HG03460 (cell line): Measurements from ENCODE around the gene LRBA.
"Not testable (repeated sequence)": the region's sequence is repeated elsewhere in the genome, so short reads cannot be mapped to it uniquely, and the experiment has no call there.

ENCODE experiments used
- ATAC-seq: cut with Tn5 transposase; IDR thresholded peaks from one replicate; pipeline ENCODE4 v1.9.1; 2021; ENCODE audit not compliant: unreplicated experiment

Gene LRBA

DNA sequence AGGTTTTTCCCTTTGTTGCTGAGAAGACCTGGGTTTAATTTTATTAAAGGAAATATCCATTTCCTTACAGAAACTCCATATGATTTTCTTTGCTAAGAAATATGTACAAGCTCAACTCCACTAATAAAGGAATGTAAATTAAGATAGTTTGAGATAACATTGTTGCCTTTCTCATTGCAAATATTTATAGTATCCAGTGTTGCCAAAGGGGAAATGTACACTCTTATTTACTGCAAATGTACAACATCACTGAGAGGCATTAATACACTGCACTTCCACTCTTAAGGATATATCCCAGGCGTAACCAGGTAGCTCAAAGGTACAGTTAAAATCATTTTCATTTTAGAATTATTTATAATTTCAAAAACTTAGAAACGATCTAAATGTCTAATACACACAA is 7.5 kb upstream of the LRBA start:
- ATAC-seq = no peak

DNA sequence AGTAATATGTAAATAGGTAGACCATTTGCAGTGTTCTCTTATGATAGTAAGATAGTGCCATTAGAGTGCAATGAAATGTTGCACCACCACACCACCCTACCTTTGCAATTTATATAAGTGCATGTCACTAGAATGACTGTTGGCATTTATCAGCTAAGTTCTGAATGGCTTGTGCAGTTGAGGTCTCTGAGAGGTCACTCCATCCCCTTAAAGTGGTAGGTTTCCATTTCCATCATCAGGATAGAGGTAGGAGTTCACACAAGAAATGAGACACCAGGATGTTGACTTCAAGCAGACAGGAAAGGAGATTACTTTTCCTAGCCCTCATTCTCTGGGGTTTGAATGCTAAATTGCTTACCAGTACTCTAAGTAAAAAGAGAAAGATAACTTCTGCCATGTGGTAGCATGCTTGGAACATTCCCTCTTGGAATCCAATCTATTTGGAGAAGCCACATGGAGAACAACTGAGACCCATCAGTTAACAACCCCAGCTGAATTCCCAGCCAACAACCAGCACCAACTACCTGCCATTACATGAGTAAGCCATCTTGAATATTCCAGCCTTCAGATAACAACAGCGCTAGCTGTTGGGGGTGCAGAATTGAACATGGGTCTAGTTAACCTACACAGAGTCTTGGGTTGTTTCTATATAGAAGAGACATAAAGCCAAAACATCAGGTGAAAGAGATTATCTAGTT is 6.7 kb upstream of the LRBA start:
- no peak for ATAC-seq

DNA sequence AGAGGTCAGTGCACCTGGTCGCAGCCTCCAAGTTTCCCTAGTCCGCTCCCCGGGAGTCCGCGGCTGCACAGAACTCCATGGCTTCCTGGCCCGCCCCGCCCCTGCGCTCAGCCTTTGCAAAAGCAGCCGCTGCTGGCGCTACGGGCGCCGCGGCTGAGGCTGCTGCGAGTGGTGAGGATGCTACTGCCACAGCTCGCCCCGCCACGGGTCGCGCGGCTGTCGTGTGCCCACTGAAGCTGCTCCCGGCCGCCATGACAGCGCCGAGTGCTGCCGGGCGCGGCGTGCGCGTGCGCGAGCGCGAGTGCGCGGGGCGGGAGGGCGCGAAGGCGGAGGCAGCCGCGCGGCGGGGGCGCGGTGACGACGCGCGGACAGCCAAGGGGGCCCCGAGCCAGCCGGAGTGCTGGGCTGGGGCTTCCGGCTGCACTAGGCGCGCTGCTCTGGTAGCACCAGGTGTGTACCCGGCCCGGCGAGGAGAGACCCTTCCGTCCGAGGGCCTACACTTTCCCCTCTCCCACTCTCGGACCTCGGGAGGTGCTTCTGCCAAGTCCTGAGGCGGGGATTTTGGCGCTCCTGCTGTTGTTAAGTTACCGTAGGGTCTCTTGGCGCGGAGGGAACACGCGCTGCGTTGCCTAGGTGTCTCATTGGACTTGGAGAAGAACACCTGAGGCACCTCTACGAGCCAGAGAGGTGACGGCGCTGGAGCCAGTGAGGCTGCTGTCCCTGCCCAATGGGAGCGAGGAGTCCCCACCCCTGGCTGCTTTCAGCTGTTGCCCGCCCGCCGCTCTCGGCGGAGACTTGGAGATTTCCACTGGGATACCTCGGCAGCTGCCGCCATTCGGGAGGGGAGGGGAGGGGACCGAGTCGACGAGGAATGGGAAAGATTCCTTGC is 619 bp upstream of the LRBA start:
- ATAC-seq = peak; percentile 69

DNA sequence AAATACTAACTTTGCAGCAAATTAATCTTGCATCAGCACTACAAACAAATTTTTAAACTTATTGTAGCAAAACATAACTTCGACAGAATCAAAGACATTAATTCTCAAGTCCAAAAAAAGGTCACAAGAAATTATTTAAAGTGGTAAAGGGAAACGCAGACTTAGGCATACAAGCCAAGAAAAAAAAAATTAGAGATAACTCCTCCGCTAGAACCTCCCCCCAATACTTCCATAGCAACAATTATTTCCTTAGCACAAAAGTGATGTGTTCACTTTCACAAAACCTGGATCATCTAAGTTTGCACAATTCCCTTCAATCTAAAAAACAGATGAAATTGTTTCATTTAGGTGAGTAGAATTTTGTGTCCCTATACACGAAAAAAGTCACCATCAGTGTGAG is 1.1 kb downstream of the LRBA start:
- ATAC-seq = no peak

DNA sequence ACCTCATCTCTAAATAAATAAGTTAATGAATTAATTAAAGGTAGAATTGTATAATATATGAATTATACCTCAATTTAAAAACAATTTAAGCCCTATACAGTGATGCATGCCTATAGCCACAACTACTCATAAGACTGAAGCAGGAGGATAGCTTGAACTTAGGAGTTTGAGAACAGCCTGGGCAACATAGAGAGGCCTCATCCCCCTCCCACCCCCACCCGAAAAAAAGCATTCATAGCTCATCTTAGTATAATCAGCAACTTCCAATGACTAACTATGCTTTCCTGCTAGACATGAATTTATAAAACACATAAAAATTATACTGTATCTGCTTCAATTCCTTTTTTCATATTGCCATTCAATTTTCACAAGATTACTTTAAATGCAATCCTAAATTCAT is 1.6 kb downstream of the LRBA start:
- ATAC-seq = no peak

DNA sequence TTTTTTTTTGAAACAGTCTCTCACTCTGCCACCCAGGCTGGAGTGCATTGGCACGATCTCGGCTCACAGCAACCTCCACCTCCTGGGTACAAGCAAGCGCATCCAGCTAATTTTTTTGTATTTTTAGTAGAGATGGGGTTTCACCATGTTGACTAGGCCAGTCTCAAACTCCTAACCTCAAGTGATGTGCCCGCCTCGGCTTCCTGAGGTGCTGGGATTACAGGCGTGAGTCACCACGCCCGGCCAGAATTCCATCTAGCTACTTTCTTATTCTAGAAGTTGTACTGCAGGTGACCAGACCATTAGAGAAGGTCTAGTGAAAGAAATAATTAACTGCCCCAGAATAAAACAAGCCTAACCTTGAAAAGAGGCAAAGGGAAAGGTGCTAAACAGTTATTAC is 2.3 kb downstream of the LRBA start:
- no peak for ATAC-seq

DNA sequence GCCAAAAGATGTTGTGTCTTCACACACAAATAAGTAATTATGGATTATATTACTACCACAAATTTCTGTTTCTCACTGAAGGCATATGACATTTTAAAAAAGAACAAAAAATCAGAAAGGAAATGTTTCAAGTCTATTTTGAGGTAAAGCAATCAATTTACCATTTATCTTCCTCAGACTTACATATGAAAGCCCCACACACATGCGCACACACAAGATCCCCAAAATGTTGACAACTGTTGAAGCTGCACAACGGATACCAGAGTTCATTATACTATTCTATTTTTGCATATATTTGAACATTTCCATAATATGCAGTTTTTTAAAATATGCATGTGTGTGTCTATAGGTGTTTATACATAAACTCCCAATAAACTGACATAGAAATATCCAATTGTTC is 2.7 kb downstream of the LRBA start:
- no peak for ATAC-seq

DNA sequence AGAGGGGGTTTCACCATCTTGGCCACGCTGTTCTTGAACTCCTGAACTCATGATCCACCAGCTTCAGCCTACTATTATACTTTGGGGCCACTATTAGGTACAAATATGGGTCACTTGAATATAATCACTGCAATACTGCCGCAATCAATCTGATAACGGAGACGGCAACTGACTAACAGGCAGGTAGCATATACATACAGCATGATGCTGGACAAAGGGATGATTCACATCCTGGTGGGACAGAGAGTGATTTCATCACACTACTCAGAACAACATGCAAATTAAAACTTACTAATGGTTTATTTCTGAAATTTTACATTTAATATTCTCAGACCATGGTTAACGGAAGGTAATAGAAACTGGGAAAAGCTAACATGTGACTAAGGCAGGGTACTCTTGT is 10.9 kb downstream of the LRBA start:
- ATAC-seq = no peak

DNA sequence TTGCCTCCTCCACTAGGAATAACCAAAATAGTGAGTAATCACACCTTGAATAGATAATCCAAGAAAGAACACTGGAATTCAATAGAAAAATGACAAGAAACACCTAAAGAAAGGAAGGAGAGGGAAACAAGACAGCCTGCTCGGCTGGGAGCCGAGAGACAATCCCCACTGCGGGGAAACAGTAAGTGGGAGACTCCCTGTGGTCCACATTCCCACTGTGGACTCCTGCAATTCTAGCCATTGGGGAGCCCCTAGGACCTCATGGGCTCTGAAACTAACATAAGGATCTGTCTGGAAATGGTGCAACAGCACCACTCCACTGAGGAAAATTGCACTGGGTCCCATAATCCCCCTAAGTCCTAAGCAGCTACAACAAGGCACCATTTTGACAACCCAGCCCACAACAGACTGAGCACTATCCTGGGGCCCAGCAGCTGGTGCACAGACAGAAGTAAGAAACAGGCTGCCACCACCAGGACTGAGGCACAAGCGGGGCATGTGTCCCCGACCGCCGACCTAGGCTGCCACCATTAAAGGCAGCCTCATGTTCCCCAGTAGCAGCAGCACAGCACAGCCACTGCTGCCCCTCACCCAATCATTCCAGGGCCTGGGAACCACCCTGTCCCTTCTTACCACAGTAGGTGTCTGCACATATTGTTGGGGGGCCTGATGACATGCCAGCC is 14.2 kb downstream of the LRBA start:
- no peak for ATAC-seq

DNA sequence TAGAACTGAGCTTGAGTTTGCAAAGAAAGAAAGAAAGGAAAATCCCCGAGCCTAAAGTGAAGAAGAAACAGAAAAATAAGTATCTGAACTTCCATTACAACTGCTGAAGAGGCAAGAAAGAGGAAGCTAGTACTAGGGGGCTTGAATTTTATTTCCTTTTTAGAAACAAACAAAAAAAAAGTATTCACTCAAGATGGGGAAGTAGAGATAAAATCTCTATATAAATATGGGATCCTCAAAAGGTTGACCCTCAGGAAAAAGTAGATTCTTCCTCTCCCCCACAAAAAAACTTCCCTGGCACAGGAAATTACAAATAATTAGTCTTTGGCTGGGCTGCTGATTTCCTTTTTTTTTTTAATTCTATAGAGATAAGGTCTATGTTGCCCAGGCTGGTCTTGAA is 16.0 kb downstream of the LRBA start:
- no peak for ATAC-seq

DNA sequence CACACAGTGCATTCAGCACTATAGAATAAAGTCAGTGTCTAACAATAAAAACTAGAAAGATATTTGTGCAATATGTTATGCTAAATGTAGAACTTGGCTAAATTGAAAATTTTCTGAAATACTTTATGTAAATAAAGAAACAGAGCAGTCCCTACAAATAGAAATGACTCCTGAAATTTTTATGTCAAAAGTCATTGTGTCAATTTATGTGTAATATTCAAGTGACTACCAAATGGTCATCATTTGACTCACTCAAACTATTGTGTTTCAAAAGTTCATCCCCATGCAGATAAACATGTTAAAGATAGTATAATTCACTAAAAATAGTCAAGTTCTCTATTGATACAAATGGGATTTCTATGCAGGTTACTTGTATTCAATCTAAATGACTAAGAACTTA is 17.9 kb downstream of the LRBA start:
- no peak for ATAC-seq

DNA sequence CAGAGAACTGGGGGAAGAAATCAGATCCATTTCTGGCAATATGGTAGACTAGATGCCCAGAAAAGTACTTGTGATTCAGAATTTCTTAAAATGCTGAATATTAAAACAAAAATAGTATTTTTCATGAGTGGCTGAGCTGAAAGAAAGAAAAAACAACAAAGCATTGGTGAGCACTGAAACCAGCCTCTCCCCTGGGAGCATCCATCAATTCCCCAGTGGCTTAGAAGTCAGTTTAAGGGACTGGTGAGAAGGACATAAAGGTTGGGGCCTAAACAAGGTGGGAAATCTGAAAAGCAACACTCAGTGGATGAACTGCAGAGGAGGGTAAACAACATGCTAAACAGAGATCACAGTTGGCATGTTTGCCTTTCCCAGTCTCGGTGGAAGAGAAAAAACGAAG is 20.4 kb downstream of the LRBA start:
- no peak for ATAC-seq

DNA sequence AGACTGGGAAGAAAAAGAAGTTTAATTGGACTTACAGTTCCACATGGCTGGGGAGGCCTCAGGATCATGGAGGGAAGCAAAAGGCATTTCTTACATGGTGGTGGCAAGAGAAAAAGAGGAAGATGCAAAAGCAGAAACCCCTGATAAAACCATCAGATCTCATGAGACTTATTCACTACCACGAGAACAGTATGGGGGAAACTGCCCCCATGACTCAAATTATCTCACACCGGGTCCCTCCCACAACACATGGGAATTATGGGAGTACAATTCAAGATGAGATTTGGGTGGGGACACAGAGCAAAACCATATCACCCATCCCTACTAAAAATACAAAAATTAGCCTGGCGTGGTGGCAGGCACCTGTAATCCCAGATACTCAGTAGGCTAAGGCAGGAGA is 21.5 kb downstream of the LRBA start:
- ATAC-seq = not testable (repeated sequence)

DNA sequence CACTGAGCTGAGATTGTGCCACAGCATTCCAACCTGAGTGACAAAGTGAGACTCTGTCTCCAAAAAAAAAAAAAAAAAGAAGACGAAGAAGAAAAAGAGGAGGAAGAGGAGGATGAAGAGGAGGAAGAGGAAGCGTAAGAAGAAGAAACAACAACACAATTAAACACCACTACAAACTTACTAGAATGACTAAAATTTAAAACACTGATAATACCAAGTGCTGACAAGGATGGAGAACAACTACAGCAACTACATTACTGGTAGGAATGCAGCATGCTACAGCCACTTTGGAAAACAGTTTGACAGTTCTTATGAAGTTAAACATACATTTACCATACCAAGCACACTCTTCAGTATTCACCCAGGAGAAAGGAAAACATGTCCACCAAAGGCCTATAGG is 24.1 kb downstream of the LRBA start:
- ATAC-seq = no peak

DNA sequence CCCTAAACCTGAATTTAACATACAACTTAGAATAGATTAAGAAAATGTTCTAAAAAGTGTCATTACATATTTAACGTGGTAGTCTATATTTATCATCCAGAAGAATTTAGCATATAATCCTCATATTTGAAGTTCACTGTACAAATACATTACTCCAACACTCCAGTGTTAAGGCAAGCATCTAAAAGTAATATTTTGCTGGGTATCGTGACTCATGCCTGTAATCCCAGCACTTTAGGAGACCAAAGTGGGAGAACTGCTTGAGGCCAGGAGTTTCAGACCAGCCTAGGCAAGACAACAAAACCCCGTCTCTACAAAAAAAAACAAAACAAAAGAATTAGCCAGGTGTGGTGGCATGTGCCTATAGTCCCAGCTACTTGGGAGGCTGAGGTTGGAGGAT is 24.8 kb downstream of the LRBA start:
- ATAC-seq = no peak

DNA sequence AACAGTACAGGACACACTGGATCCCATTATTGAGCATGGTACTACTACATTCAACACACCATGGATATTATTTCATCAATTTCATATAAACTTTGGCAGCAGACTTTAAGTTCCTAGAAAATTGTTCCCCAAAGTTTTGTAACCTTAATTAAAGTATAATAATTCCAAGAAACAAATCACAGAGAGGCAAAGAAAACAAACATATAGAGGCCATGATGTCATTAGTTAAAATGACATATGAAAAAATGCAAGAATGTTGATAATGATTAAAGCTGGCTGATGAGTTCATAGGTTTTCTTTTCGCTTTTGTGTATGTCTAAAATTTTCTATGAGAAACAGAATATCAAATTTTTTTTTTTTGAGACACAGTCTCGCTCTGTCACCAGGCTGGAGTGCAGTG is 26.8 kb downstream of the LRBA start:
- ATAC-seq = no peak

DNA sequence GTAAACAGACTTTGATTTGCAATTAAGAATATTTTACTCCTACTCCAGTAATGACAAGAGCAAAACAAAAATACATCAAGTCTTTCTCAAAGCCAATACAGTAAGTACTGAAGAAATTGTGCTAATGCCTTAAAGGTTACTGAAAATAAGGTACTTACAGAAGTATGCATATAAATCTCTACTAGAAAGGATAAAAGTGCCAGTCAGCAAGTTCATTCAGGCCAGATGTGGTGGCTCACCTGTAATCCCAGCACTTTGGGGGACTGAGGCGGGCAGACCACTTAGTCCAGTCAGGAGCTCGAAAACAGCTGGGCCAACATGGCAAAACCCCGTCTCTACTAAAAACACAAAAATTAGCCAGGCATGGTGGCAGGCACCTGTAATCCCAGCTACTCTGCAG is 27.9 kb downstream of the LRBA start:
- no peak for ATAC-seq

DNA sequence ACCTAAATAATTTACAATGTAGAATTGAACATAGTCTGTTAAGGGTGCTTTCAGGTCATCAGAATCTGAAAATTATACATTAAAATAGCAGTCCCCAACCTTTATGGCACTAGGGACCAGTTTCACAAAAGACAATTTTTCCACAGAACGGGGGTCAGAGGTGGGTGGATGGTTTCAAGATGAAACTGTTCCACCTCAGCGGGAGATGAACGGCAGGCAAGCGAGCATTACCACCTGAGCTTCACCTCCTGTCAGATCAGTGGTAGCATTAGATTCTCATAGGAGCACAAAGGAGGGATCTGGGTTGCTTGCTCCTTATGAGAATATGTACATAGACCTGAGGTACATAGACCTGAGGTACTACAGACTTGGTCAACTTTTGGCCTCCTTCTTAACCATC is 29.0 kb downstream of the LRBA start:
- ATAC-seq = no peak

DNA sequence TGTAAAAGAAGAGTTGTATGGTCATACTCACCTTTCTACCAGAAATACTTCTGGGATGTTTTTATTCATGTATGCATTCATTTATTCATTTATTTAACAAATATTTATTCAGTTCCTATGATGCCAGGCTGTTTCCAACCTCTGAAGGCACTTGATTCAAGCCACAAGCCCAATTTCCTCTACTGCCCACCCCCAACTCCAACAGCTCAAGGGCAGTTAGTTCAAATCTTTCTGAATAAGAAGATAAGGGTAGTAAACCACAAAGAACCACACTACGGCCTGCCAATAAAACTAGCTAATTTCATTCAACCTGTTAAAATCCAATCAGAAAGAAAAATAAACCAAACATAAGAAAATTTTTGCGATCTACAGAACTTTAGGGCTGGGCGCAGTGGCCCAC is 31.2 kb downstream of the LRBA start:
- no peak for ATAC-seq

DNA sequence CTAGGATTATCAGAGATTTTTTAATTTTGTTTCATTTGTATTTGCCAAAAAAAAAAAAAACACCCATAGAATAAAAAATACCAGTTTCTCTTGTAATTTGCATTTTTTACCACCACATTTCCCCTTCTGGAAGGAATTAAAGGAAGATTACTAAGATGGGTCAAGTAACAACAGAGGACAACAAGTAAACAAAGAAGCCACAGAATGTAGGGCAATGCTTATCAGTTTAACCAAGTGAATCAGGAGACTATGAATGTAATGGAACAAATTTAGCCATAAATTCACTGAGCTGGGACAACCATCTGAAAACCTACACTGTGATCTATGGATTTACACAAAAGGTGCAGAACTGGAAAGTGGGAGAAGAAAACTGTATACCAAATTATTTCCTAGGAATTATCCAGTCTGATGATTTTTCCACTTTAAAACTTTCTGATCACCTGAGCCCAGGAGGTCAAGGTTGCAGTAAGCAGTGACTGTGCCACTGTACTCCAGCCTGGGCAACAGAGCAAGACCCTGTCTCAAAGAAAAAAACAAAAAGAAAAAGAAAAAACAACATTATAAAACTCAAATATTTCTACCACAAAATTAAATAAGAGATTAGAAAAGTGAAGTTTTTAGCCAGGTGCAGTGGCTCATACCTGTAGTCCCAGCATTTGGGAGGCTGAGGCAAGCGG is 32.4 kb downstream of the LRBA start:
- ATAC-seq = no peak

DNA sequence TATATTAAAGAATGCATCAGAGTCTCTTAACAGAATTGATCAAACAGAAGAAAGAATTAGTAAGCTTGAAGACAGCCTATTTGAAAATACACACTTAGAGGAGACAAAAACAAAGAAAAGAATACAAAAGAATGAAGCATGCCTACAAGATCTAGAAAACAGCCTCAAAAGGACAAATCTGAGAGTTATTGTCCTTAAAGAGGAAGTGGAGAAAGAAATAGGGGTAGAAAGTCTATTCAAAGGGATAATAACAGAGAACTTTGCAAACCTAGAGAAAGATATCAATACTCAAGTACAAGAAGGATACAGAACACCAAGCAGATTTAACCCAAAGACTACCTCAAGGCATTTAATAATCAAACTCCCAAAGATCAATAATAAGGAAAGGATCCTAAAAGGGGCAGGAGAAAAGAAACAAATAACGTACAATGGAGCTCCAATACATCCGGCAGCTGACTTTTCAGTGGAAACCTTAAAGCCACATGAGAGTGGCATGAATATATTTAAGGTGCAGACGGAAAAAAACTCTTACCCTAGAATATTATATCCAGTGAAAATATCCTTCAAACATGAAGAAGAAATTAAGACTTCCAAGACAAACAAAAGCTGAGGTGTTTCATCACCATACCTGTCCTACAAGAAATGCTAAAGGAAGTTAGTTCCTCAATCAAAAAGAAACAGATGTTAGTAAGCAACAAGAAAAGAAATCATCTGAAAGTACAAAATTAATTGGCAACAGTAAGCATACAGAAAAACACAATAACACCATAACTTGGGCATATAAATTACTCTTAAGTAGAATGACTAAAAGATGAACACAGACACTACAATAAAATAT is 36.1 kb downstream of the LRBA start:
- no peak for ATAC-seq
